Activated naive CD4-positive, alpha-beta T cell treated with anti-CD3 and anti-CD28 coated beads, Interleukin-2, amount 50 U/mL, for 24 hours (primary cell): ENCODE data around the gene PTGIR.
A peak's percentile ranks its signal among the peaks of the same experiment; 100 is the strongest.

ENCODE experiments used
- H3K27ac Mint-ChIP-seq: one replicate; pipeline ENCODE4 v1.8.0; 2021; ENCODE audit warnings: mild to moderate bottlenecking, mixed read lengths
- H3K27me3 Mint-ChIP-seq: one replicate; pipeline ENCODE4 v1.8.0; 2021; ENCODE audit warnings: mixed read lengths
- H3K36me3 Mint-ChIP-seq: one replicate; pipeline ENCODE4 v1.8.0; 2021; ENCODE audit warnings: mixed read lengths
- H3K4me1 Mint-ChIP-seq: one replicate; pipeline ENCODE4 v1.8.0; 2021; ENCODE audit warnings: mixed read lengths
- H3K4me3 Mint-ChIP-seq: one replicate; pipeline ENCODE4 v1.8.0; 2021; ENCODE audit warnings: mild to moderate bottlenecking, mixed read lengths
- H3K9me3 Mint-ChIP-seq: one replicate; pipeline ENCODE4 v1.8.0; 2021; ENCODE audit warnings: mixed read lengths

PTGIR gene

GRCh38 chr19:46610851-46611770 is 13.8 kb downstream of the PTGIR start:
- H3K27me3 Mint-ChIP-seq: no peaks in the 10 kb centered on the region

GRCh38 chr19:46610413-46610775 is 14.5 kb downstream of the PTGIR start:
- Mint-ChIP-seq H3K4me1 (peaks cover 70% of the 10 kb centered on the region), H3K27ac (no peak overlapping the region), H3K4me3 (peak overlapping the region; percentile 21), H3K27me3 (no peaks in the 10 kb centered on the region), H3K36me3 (peaks cover 14% of the 10 kb centered on the region), H3K9me3 (no peaks in the 10 kb centered on the region)

More at GRCh38 chr19:46610851-46611770, 13.8 kb downstream of the PTGIR start:
- Mint-ChIP-seq H3K4me3 (peak overlapping the region; percentile 66), H3K36me3 (peaks cover 14% of the 10 kb centered on the region), H3K4me1 (peaks cover 71% of the 10 kb centered on the region), H3K27ac (peak overlapping the region; percentile 73), H3K9me3 (no peaks in the 10 kb centered on the region)

- H3K27me3 Mint-ChIP-seq: no peaks in the 10 kb centered on the region
- H3K9me3 Mint-ChIP-seq: no peaks in the 10 kb centered on the region
- no peak overlapping the region for H3K4me3 Mint-ChIP-seq
- peaks cover 14% of the 10 kb centered on the region for H3K36me3 Mint-ChIP-seq
- H3K4me1 Mint-ChIP-seq: peaks cover 76% of the 10 kb centered on the region
- H3K27ac Mint-ChIP-seq: no peak overlapping the region
Measured at GRCh38 chr19:46609511-46610412, 15.1 kb downstream of the PTGIR start.

GRCh38 chr19:46608581-46609345 is 16.1 kb downstream of the PTGIR start:
- Mint-ChIP-seq H3K4me3 (no peak overlapping the region), H3K9me3 (no peaks in the 10 kb centered on the region), H3K4me1 (peaks cover 76% of the 10 kb centered on the region), H3K27ac (peak overlapping the region; percentile 38), H3K27me3 (no peaks in the 10 kb centered on the region), H3K36me3 (peaks cover 14% of the 10 kb centered on the region)

GRCh38 chr19:46608178-46608577 is 16.7 kb downstream of the PTGIR start:
- Mint-ChIP-seq H3K27me3 (no peaks in the 10 kb centered on the region), H3K4me3 (no peak overlapping the region), H3K4me1 (peaks cover 77% of the 10 kb centered on the region), H3K9me3 (no peaks in the 10 kb centered on the region), H3K27ac (no peak overlapping the region), H3K36me3 (peaks cover 14% of the 10 kb centered on the region)

- Mint-ChIP-seq H3K4me3 (no peak overlapping the region), H3K4me1 (peaks cover 80% of the 10 kb centered on the region), H3K9me3 (no peaks in the 10 kb centered on the region), H3K36me3 (peaks cover 14% of the 10 kb centered on the region), H3K27ac (no peak overlapping the region), H3K27me3 (no peaks in the 10 kb centered on the region)
Measured at GRCh38 chr19:46607448-46607841, 17.4 kb downstream of the PTGIR start.

GRCh38 chr19:46606681-46607447 is 18.0 kb downstream of the PTGIR start:
- no peak overlapping the region for H3K4me3 Mint-ChIP-seq
- no peaks in the 10 kb centered on the region for H3K27me3 Mint-ChIP-seq
- no peaks in the 10 kb centered on the region for H3K9me3 Mint-ChIP-seq
- H3K4me1 Mint-ChIP-seq: peaks cover 79% of the 10 kb centered on the region
- peaks cover 14% of the 10 kb centered on the region for H3K36me3 Mint-ChIP-seq
- H3K27ac Mint-ChIP-seq: peak overlapping the region; percentile 46

- H3K27ac Mint-ChIP-seq: no peak overlapping the region
- no peak overlapping the region for H3K4me3 Mint-ChIP-seq
- H3K9me3 Mint-ChIP-seq: no peaks in the 10 kb centered on the region
Measured at GRCh38 chr19:46606019-46606418, 18.9 kb downstream of the PTGIR start.

GRCh38 chr19:46605356-46605821 is 19.5 kb downstream of the PTGIR start:
- H3K4me3 Mint-ChIP-seq: no peak overlapping the region
- H3K36me3 Mint-ChIP-seq: peaks cover 12% of the 10 kb centered on the region
- no peaks in the 10 kb centered on the region for H3K9me3 Mint-ChIP-seq
- no peaks in the 10 kb centered on the region for H3K27me3 Mint-ChIP-seq
- H3K27ac Mint-ChIP-seq: no peak overlapping the region
- peaks cover 65% of the 10 kb centered on the region for H3K4me1 Mint-ChIP-seq

More at GRCh38 chr19:46606019-46606418, 18.9 kb downstream of the PTGIR start:
- Mint-ChIP-seq H3K4me1 (peaks cover 71% of the 10 kb centered on the region), H3K27me3 (no peaks in the 10 kb centered on the region), H3K36me3 (peaks cover 14% of the 10 kb centered on the region)

- Mint-ChIP-seq H3K4me1 (peaks cover 65% of the 10 kb centered on the region), H3K27me3 (no peaks in the 10 kb centered on the region), H3K9me3 (no peaks in the 10 kb centered on the region), H3K4me3 (no peak overlapping the region), H3K36me3 (peaks cover 10% of the 10 kb centered on the region), H3K27ac (no peak overlapping the region)
Measured at GRCh38 chr19:46604781-46605355, 20.0 kb downstream of the PTGIR start.

GRCh38 chr19:46603752-46604231 is 21.1 kb downstream of the PTGIR start:
- no peaks in the 10 kb centered on the region for H3K27me3 Mint-ChIP-seq
- H3K27ac Mint-ChIP-seq: peak overlapping the region; percentile 92
- peaks cover 2% of the 10 kb centered on the region for H3K9me3 Mint-ChIP-seq
- peaks cover 56% of the 10 kb centered on the region for H3K4me1 Mint-ChIP-seq
- peaks cover 2% of the 10 kb centered on the region for H3K36me3 Mint-ChIP-seq
- peak overlapping the region; percentile 97 for H3K4me3 Mint-ChIP-seq

GRCh38 chr19:46603195-46603637 is 21.7 kb downstream of the PTGIR start:
- Mint-ChIP-seq H3K9me3 (peaks cover 7% of the 10 kb centered on the region), H3K36me3 (peaks cover 3% of the 10 kb centered on the region), H3K4me1 (peaks cover 53% of the 10 kb centered on the region), H3K4me3 (peak overlapping the region; percentile 97), H3K27me3 (no peaks in the 10 kb centered on the region), H3K27ac (peak overlapping the region; percentile 92)

GRCh38 chr19:46602392-46603194 is 22.3 kb downstream of the PTGIR start:
- Mint-ChIP-seq H3K4me1 (peaks cover 56% of the 10 kb centered on the region), H3K36me3 (peaks cover 2% of the 10 kb centered on the region), H3K9me3 (peaks cover 8% of the 10 kb centered on the region), H3K27ac (peak overlapping the region; percentile 92), H3K4me3 (peak overlapping the region; percentile 97), H3K27me3 (no peaks in the 10 kb centered on the region)
